ENCODE results near the gene FAM200B. TPM values are rescaled to one million over a fixed set of nuclear protein-coding genes. Genes with fewer than 3 reads are reported as not detected.

The FAM200B gene
- total and polyA plus RNA-seq, 4 donors, result 11.8 to 45.7 (median 16.9) TPM

- H3K4me1 ChIP-seq (ENCODE audit: control insufficient read depth in 4 of 4, insufficient read depth in 4 of 4, low read length in 3 of 4), result peaks cover 0 to 3% (median under 1%) of the 10 kb centered on the region in 4 donors
These were observed 8.3 kb upstream of the FAM200B start for GRCh38 chr4:15673337-15673736.

GRCh38 chr4:15674046-15674445 lies 7.6 kb upstream of the FAM200B start:
- H3K27me3 ChIP-seq (ENCODE audit: control insufficient read depth in 4 of 4, insufficient read depth in 4 of 4, low read length in 3 of 4), result no peaks in the 10 kb centered on the region
- no peak overlapping the region for H3K4me3 ChIP-seq (ENCODE audit: low read depth in 1 of 3, low read length in 3 of 3)
- 95% methylated on average over 2 of the region's 2 CpGs for WGBS
- no peaks in the 10 kb centered on the region for H3K9me3 ChIP-seq (ENCODE audit: control insufficient read depth in 4 of 4, low read length in 3 of 4)
- no peaks in the 10 kb centered on the region for H3K36me3 ChIP-seq (ENCODE audit: control insufficient read depth in 4 of 4, insufficient read depth in 3 of 4, low read depth in 1 of 4, low read length in 3 of 4)
- H3K9ac ChIP-seq (ENCODE audit: low read depth in 1 of 2, low read length in 2 of 2), result no peak overlapping the region
- H3K4me1 ChIP-seq (ENCODE audit: control insufficient read depth in 4 of 4, insufficient read depth in 4 of 4, low read length in 3 of 4), result peaks cover 0 to 3% (median under 1%) of the 10 kb centered on the region in 4 donors
- no peak overlapping the region for H3K27ac ChIP-seq (ENCODE audit: low read depth in 1 of 2, low read length in 2 of 2)
- DNase-seq (ENCODE audit: low spot score), result no peak
- TF ChIP-seq RXRA (IDR thresholded peaks at IDR 0.05) (no peak), NR2F2 (IDR thresholded peaks at IDR 0.05) (no peak), ZBTB33 (IDR thresholded peaks at IDR 0.05) (no peak), MAX (IDR thresholded peaks at IDR 0.05) (no peak), YY1 (IDR thresholded peaks at IDR 0.05) (no peak), GABPA (IDR thresholded peaks at IDR 0.05 in 1 of 2, conservative IDR thresholded peaks at IDR 0.05 in 1 of 2) (no peak), ATF3 (IDR thresholded peaks at IDR 0.05) (no peak), RAD21 (IDR thresholded peaks at IDR 0.05) (no peak), HNF4A (conservative IDR thresholded peaks at IDR 0.05) (no peak), FOXA2 (IDR thresholded peaks at IDR 0.05) (no peak), EGR1 (IDR thresholded peaks at IDR 0.05; ENCODE audit: low read depth in 2 of 2) (no peak), TAF1 (conservative IDR thresholded peaks at IDR 0.05) (no peak), CTCF (IDR thresholded peaks at IDR 0.05; ENCODE audit: low read depth, low read length, missing input control) (no peak)

More at GRCh38 chr4:15673337-15673736, 8.3 kb upstream of the FAM200B start:
- Histone ChIP-seq H3K27me3 (ENCODE audit: control insufficient read depth in 4 of 4, insufficient read depth in 4 of 4, low read length in 3 of 4) (no peaks in the 10 kb centered on the region), H3K27ac (ENCODE audit: low read depth in 1 of 2, low read length in 2 of 2) (no peak overlapping the region), H3K4me3 (ENCODE audit: low read depth in 1 of 3, low read length in 3 of 3) (no peak overlapping the region), H3K9ac (ENCODE audit: low read depth in 1 of 2, low read length in 2 of 2) (no peak overlapping the region), H3K36me3 (ENCODE audit: control insufficient read depth in 4 of 4, insufficient read depth in 3 of 4, low read depth in 1 of 4, low read length in 3 of 4) (no peaks in the 10 kb centered on the region), H3K9me3 (ENCODE audit: control insufficient read depth in 4 of 4, low read length in 3 of 4) (no peaks in the 10 kb centered on the region)
- no peak for TF ChIP-seq FOXA1 (IDR thresholded peaks at IDR 0.05)
- no peak for TF ChIP-seq ATF3 (IDR thresholded peaks at IDR 0.05)
- no peak for TF ChIP-seq SP1 (IDR thresholded peaks at IDR 0.05)
- TF ChIP-seq JUND (IDR thresholded peaks at IDR 0.05), result no peak
- TF ChIP-seq RAD21 (IDR thresholded peaks at IDR 0.05), result no peak
- TF ChIP-seq CTCF (IDR thresholded peaks at IDR 0.05; ENCODE audit: low read depth, low read length, missing input control), result no peak
- TF ChIP-seq YY1 (IDR thresholded peaks at IDR 0.05), result no peak
- TF ChIP-seq ZBTB33 (IDR thresholded peaks at IDR 0.05), result no peak
- TF ChIP-seq GABPA (IDR thresholded peaks at IDR 0.05 in 1 of 2, conservative IDR thresholded peaks at IDR 0.05 in 1 of 2), result no peak
- no peak for TF ChIP-seq TAF1 (conservative IDR thresholded peaks at IDR 0.05)
- TF ChIP-seq HNF4A (conservative IDR thresholded peaks at IDR 0.05), result no peak
- no peak for TF ChIP-seq FOXA2 (IDR thresholded peaks at IDR 0.05)
- no peak for TF ChIP-seq EGR1 (IDR thresholded peaks at IDR 0.05; ENCODE audit: low read depth in 2 of 2)
- TF ChIP-seq HNF4G (IDR thresholded peaks at IDR 0.05), result no peak
- TF ChIP-seq RXRA (IDR thresholded peaks at IDR 0.05), result no peak
- no peak for TF ChIP-seq NR2F2 (IDR thresholded peaks at IDR 0.05)
- 97% methylated on average over 1 of the region's 1 CpG for WGBS
- DNase-seq (ENCODE audit: low spot score), result no peak
